ENCODE data around the gene LHFPL5. TPM values are rescaled to one million over a fixed set of nuclear protein-coding genes. Genes with fewer than 3 reads are reported as not detected.

The LHFPL5 gene
- total RNA-seq, 1 donor from 2014 or later = not detected

- no peak for DNase-seq
These were observed 52.7 kb downstream of the LHFPL5 start for GRCh38 chr6:35857853-35858252.

DNA sequence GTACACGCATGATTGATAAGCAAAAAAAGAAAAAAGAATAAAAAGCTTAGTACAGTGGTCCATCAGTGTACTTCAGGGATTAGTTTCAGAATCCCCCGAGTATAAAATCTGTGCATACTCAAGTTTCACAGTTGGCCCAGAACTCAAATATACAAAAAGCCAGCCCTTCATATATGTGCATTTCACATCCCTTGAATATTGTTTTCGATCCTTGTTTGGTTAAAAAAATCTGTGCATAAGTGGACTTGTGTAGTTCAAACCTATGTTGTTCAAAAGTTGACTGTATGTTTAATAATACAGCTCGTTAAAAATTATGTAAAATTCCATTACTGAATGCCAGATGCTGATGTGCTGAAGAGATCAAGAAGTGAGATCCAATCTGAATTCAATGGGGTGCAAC lies 54.2 kb downstream of the LHFPL5 start:
- no peak for DNase-seq

Other genes starting within 250 kb of the LHFPL5 start
- 10.3 TPM for gene FKBP5, start 116.4 kb upstream of the LHFPL5 start, total RNA-seq
- not detected for gene ARMC12, start 68.3 kb upstream of the LHFPL5 start, total RNA-seq
- not detected for gene CLPSL2, start 28.8 kb upstream of the LHFPL5 start, total RNA-seq
- not detected for gene CLPSL1, start 24.3 kb upstream of the LHFPL5 start, total RNA-seq
- 2.7 TPM for gene CLPS, start 8.0 kb upstream of the LHFPL5 start, total RNA-seq
- gene SRPK1, start 115.7 kb downstream of the LHFPL5 start, total RNA-seq = 54.5 TPM
- gene SLC26A8, start 219.3 kb downstream of the LHFPL5 start, total RNA-seq = 0.20 TPM
- 52.6 TPM for gene MAPK14, start 222.5 kb downstream of the LHFPL5 start, total RNA-seq

All from skin of body (tissue), 2 donors.